CD4-positive, alpha-beta T cell (primary cell): ENCODE measurements around the gene CORT. TPM values are rescaled to one million over a fixed set of nuclear protein-coding genes. Genes with fewer than 3 reads are reported as not detected.

ENCODE experiments used
- ATAC-seq: fragments of 200-7000 bp; cut with Tn5 transposase; one replicate; pipeline ENCODE4 v1.10.0; 2022; ENCODE audit warnings: mild to moderate bottlenecking; ENCODE audit not compliant: poor library complexity
- CTCF ChIA-PET: fragments of 350-600 bp; sonication (Branson Sonifier 250); formaldehyde crosslinking; loops from one replicate; lab custom pipeline; 2021; ENCODE audit warnings: antibody characterized with exemption, inconsistent platforms; lab: Charles Lee
- POLR2A ChIA-PET: fragments of 350-600 bp; sonication (Branson Sonifier 250); formaldehyde crosslinking; loops from one replicate; lab custom pipeline; 2021; ENCODE audit warnings: antibody characterized with exemption, inconsistent platforms; lab: Charles Lee
- DNase-seq, 14 experiments: peaks; one replicate each; pipeline ENCODE4 v3.0.0-alpha.2; 2013 to 2020; ENCODE audit warnings: mixed read lengths in 2 of 14
- H3K27ac ChIP-seq, 2 donors: one replicate each; pipeline versions ENCODE4 v1.5.1 to v1.7.0; 2013; ENCODE audit warnings: low read length in 2 of 2, low read depth in 1 of 2, mild to moderate bottlenecking in 1 of 2
- H3K27me3 ChIP-seq, 2 experiments: 1 replicate in 1 of 2; 2 replicates in 1 of 2; pipeline versions ENCODE4 v1.6.1 to v1.7.0; 2013; ENCODE audit warnings: low read length in 2 of 2, control low read depth in 1 of 2, mild to moderate bottlenecking in 1 of 2, moderate library complexity in 1 of 2; ENCODE audit not compliant: insufficient read depth in 2 of 2, control insufficient read depth in 1 of 2
- H3K36me3 ChIP-seq: one replicate; pipeline ENCODE4 v1.6.1; 2013; ENCODE audit warnings: low read length, control low read depth; ENCODE audit not compliant: insufficient read depth
- H3K4me1 ChIP-seq: one replicate; pipeline ENCODE4 v1.6.1; 2013; ENCODE audit warnings: low read length, control low read depth; ENCODE audit not compliant: insufficient read depth
- H3K4me3 ChIP-seq: one replicate; pipeline ENCODE4 v1.5.1; 2013; ENCODE audit warnings: mild to moderate bottlenecking, low read length, moderate library complexity
- H3K9me3 ChIP-seq, 2 experiments: 1 replicate in 1 of 2; 2 replicates in 1 of 2; pipeline versions ENCODE4 v1.6.1 to v1.7.0; 2013; ENCODE audit warnings: low read length in 2 of 2, mild to moderate bottlenecking in 2 of 2, control low read depth in 1 of 2, moderate library complexity in 1 of 2; ENCODE audit not compliant: control insufficient read depth in 1 of 2, insufficient read depth in 1 of 2
- H3K27ac Mint-ChIP-seq: one replicate; pipeline ENCODE4 v1.8.0; 2020; ENCODE audit warnings: mixed read lengths
- H3K27me3 Mint-ChIP-seq: one replicate; pipeline ENCODE4 v1.8.0; 2021; ENCODE audit warnings: mixed read lengths
- H3K36me3 Mint-ChIP-seq: one replicate; pipeline ENCODE4 v1.8.0; 2021; ENCODE audit warnings: low read depth, mixed read lengths
- H3K4me1 Mint-ChIP-seq: one replicate; pipeline ENCODE4 v1.8.0; 2021; ENCODE audit warnings: low read depth, mixed read lengths
- H3K4me3 Mint-ChIP-seq: one replicate; pipeline ENCODE4 v1.8.0; 2020; ENCODE audit warnings: mild to moderate bottlenecking, mixed read lengths
- H3K9me3 Mint-ChIP-seq: one replicate; pipeline ENCODE4 v1.8.0; 2020; ENCODE audit warnings: mixed read lengths
- CTCF ChIP-seq: fragments of 200-600 bp; IDR thresholded peaks from one replicate; pipeline ENCODE4 v1.8.0; 2022; ENCODE audit warnings: antibody characterized with exemption, mild to moderate bottlenecking
- intact Hi-C, 2 experiments: fragments of 100-400 bp; cut with DNase I in 1 of 2; cut with micrococcal nuclease in 1 of 2; formaldehyde crosslinking; loops; one replicate each; pipeline versions ENCODE4 v1.15.1 to v1.9.0; 2023 to 2025; cut with DNase I, micrococcal nuclease
- total RNA-seq, 174 experiments: library from RNA in 2 of 174; stranded (reverse) in 2 of 174; gene quantifications; one replicate each; pipeline ENCODE4 v1.2.3 and lab custom pipeline; 2021 to 2026

The CORT gene
- total RNA-seq, 2 experiments from 2014 or later: 0.25 TPM; not detected in 1

GRCh38 chr1:10484521-10484920 is 34.7 kb downstream of the CORT start:
- H3K4me1 Mint-ChIP-seq: peaks cover 19% of the 10 kb centered on the region
- intact Hi-C loops: no loop called here
- ATAC-seq (no peak), DNase-seq (no peak)
- no peak overlapping the region for H3K4me3 ChIP-seq
- H3K27me3 ChIP-seq: no peaks in the 10 kb centered on the region
- H3K9me3 Mint-ChIP-seq: peaks cover 3% of the 10 kb centered on the region
- no peak overlapping the region for H3K27ac ChIP-seq
- H3K36me3 Mint-ChIP-seq: peaks cover 19% of the 10 kb centered on the region
- H3K4me1 ChIP-seq: no peaks in the 10 kb centered on the region
- no peak overlapping the region for H3K4me3 Mint-ChIP-seq
- no peak overlapping the region for H3K27ac Mint-ChIP-seq
- H3K27me3 Mint-ChIP-seq: no peaks in the 10 kb centered on the region
- ChIA-PET CTCF (interaction anchor here (0.9 to 2.6 kb wide), 2 partner anchors 10 to 55 kb away, joined by 3 to 16 read pairs; no protein-coding TSS in a partner anchor), POLR2A (no interaction called here)
- H3K9me3 ChIP-seq: peaks cover 0 to 6% of the 10 kb centered on the region in 2 experiments
- no peak for TF ChIP-seq CTCF
- H3K36me3 ChIP-seq: peaks cover 5% of the 10 kb centered on the region

- peaks cover 3% of the 10 kb centered on the region for H3K9me3 Mint-ChIP-seq
- no peak overlapping the region for H3K4me3 ChIP-seq
- H3K4me1 ChIP-seq: peaks cover 3% of the 10 kb centered on the region
- no peaks in the 10 kb centered on the region for H3K27me3 Mint-ChIP-seq
- TF ChIP-seq CTCF: no peak
- H3K4me3 Mint-ChIP-seq: no peak overlapping the region
- no peak overlapping the region for H3K27ac Mint-ChIP-seq
- no peak overlapping the region for H3K27ac ChIP-seq
- ATAC-seq: no peak
- ChIA-PET POLR2A (no interaction called here), CTCF (interaction anchor here (1.2 kb wide), 1 partner anchor 18 kb away, joined by 3 read pairs; no protein-coding TSS in a partner anchor)
- no peak for DNase-seq
- H3K36me3 Mint-ChIP-seq: peaks cover 29% of the 10 kb centered on the region
- intact Hi-C loops: loop anchor here in 1 of 2 experiments (10.0 kb wide), 1 partner anchor 1155 kb away; no protein-coding TSS in a partner anchor
- no peaks in the 10 kb centered on the region for H3K27me3 ChIP-seq
- peaks cover 13% of the 10 kb centered on the region for H3K36me3 ChIP-seq
- H3K9me3 ChIP-seq: peaks cover 0 to 6% of the 10 kb centered on the region in 2 experiments
- peaks cover 25% of the 10 kb centered on the region for H3K4me1 Mint-ChIP-seq
Measured at GRCh38 chr1:10489291-10490055, 39.6 kb downstream of the CORT start.

GRCh38 chr1:10490286-10490970 is 40.6 kb downstream of the CORT start:
- Mint-ChIP-seq H3K9me3 (no peaks in the 10 kb centered on the region), H3K27me3 (no peaks in the 10 kb centered on the region), H3K36me3 (peaks cover 21% of the 10 kb centered on the region), H3K4me1 (peaks cover 27% of the 10 kb centered on the region), H3K4me3 (no peak overlapping the region), H3K27ac (no peak overlapping the region)
- intact Hi-C loops: loop anchor here in 1 of 2 experiments (10.0 kb wide), 1 partner anchor 1154 kb away; no protein-coding TSS in a partner anchor
- Histone ChIP-seq H3K27me3 (no peaks in the 10 kb centered on the region), H3K4me3 (no peak overlapping the region), H3K4me1 (peaks cover 13% of the 10 kb centered on the region), H3K27ac (no peak overlapping the region), H3K36me3 (peaks cover 13% of the 10 kb centered on the region), H3K9me3 (peaks cover 0 to 6% of the 10 kb centered on the region in 2 experiments)
- DNase-seq (no peak), ATAC-seq (no peak)
- ChIA-PET CTCF (interaction anchor here (0.6 kb wide), 1 partner anchor 49 kb away, joined by 4 read pairs; no protein-coding TSS in a partner anchor), POLR2A (no interaction called here)
- TF ChIP-seq CTCF: no peak
